NCI-H128 (cell line): ENCODE results near the gene ANKRD55.

Experiments
- DNase-seq: peaks from one replicate; lab custom pipeline; 2025; ENCODE audit not compliant: unreplicated experiment; lab: John Stamatoyannopoulos, UW

The ANKRD55 gene

DNA sequence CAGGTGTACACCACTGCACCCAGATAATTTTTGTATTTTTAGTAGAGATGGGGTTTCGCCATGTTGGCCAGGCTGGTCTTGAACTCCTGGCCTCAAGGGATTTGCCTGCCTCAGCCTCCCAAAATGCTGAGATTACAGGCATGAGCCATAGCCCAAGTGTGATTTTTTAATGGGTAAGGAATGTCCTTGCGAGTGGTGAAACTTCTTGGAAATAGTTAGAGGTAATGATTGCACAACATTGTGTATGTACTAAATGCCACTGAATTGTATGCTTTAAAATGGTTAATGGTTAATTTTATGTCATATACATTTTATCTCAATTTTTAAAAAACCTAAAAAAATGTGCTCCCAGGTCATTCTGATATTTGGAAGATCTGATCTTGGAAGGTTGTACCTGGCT lies 178.5 kb downstream of the ANKRD55 start:
- DNase-seq = no peak

DNA sequence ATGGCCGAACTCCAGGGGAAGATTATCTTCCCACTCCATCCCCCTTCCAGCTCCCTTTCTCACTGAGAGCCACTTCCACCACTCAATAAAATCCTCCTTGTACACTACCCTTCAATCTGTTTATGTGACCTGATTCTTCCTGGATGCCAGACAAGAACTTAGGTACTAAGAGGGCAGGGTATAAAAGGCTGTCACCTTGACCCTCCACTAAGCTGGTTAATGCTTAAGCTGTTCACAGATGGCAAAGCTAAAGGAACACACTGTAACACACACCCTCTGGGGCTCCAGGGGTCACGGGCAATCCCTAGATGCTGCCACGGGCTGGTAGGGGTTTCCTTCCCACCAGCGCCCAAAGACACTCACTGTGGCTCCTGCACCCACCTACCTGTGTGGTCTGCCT lies 179.8 kb downstream of the ANKRD55 start:
- no peak for DNase-seq

DNA sequence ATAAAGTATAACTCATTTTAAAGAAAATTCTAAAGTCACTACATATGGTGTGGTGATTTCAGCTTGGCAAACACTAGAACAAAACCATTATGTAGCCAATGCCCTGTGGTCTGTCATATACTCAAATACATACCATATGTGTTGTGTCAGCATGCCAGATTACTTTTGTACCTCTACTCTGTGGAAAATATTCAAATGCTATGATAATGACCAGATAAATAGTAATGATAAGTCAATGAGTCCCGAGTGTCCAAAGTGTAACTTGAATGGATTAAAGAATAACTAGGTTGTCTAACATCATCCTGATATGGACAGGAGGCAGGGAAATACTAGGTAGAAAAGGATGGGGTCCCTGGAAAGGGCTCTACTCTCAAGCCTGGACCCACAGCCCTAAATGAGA lies 180.4 kb downstream of the ANKRD55 start:
- DNase-seq = no peak

DNA sequence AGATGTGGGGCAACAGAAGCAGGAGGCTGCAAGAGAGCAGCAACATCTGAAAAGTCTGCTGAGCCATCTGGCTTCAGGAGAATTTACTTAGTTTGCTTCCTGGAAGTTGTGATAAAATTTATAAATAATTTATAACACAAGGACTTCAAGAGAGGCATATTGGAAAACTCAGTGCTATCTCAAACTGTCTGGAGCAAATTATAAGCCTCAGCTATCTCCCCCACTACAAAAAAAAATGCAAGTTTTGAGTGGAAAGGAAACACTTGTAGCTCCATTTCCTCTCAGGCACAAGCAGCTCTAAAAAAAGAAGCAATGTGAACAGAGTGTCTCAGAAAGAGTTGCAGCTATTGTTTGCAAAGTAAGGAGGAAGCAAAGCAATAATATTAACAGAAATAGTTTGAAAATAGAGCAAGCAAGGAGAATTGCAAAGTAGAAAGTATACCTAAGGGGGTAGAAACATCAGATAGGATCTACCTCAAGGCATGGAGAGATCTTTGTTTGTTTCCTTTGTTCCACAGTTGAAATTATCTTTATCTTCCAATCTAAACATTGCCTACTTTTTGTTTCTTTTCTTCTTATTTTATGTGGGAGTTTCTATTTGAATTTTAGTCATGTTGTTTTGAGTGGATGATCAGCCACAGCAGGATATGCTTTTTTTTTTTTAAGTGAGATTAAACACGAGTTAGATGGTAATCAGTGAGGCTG lies 182.4 kb downstream of the ANKRD55 start:
- no peak for DNase-seq
